GM12801 (cell line): ENCODE data around the gene ADRB2.

ENCODE experiments used
- TF ChIP-seq, protein P1 (sequence below): IDR thresholded peaks from one replicate; pipeline ENCODE4 v1.5.1; 2011; ENCODE audit warnings: control low read depth; ENCODE audit not compliant: insufficient read length; ENCODE audit errors: extremely low read depth

ADRB2 gene

GRCh38 chr5:148826053-148826738, at the start of gene ADRB2:
Gene ADRB2, plus strand, starts transcription at chr5:148826611. Its CDS starts 221 bp downstream, at chr5:148826832.
- TF ChIP-seq, protein P1, sequence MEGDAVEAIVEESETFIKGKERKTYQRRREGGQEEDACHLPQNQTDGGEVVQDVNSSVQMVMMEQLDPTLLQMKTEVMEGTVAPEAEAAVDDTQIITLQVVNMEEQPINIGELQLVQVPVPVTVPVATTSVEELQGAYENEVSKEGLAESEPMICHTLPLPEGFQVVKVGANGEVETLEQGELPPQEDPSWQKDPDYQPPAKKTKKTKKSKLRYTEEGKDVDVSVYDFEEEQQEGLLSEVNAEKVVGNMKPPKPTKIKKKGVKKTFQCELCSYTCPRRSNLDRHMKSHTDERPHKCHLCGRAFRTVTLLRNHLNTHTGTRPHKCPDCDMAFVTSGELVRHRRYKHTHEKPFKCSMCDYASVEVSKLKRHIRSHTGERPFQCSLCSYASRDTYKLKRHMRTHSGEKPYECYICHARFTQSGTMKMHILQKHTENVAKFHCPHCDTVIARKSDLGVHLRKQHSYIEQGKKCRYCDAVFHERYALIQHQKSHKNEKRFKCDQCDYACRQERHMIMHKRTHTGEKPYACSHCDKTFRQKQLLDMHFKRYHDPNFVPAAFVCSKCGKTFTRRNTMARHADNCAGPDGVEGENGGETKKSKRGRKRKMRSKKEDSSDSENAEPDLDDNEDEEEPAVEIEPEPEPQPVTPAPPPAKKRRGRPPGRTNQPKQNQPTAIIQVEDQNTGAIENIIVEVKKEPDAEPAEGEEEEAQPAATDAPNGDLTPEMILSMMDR: no peak

- TF ChIP-seq, protein P1: no peak
Measured at GRCh38 chr5:148776780-148777179, 49.6 kb upstream of the ADRB2 start.

- TF ChIP-seq, protein P1: no peak
Measured at GRCh38 chr5:148778882-148779281, 47.5 kb upstream of the ADRB2 start.

- TF ChIP-seq, protein P1: no peak
Measured at GRCh38 chr5:148780711-148781110, 45.7 kb upstream of the ADRB2 start.

GRCh38 chr5:148781766-148782165, 44.6 kb upstream of the ADRB2 start:
- TF ChIP-seq, protein P1: no peak

DNA sequence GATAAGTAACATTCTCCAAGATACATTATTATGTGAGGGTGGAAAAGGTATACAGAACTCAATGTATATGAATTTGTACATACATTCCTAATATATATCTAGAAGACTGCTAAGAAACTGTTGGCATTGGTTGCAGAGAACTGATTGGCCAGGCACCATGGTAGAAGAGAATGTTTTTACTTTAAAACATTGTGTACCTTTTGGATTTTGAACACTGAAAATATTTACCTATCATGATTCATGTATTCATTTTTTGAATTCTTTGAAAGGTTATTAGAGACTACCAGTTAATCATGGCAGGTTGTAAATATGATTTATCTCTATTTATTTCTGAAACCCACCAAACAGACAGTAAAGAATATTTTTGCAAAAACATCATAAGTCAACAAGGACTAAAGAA, 41.2 kb upstream of the ADRB2 start:
- TF ChIP-seq, protein P1: no peak

- TF ChIP-seq, protein P1: no peak
Measured at GRCh38 chr5:148786456-148786855, 40.0 kb upstream of the ADRB2 start.
